Activated CD4-positive, CD25-positive, alpha-beta regulatory T cell treated with anti-CD3 and anti-CD28 coated beads, Interleukin-2, amount 50 U/mL, for 24 hours (primary cell): ENCODE measurements around the gene ZNF423.

ENCODE experiments used
- ATAC-seq, 2 donors: fragments of 150-1000 bp; cut with Tn5 transposase; one replicate each; pipeline ENCODE4 v1.10.0; 2021; ENCODE audit warnings: mild to moderate bottlenecking in 1 of 2, moderate library complexity in 1 of 2

The ZNF423 gene

GRCh38 chr16:49748322-49748721 is 107.6 kb downstream of the ZNF423 start:
- ATAC-seq = no peak

- ATAC-seq = no peak
Measured at GRCh38 chr16:49747654-49748053, 108.3 kb downstream of the ZNF423 start.

GRCh38 chr16:49746545-49746944 is 109.4 kb downstream of the ZNF423 start:
- no peak for ATAC-seq

GRCh38 chr16:49745311-49745747 is 110.6 kb downstream of the ZNF423 start:
- ATAC-seq = no peak

- no peak for ATAC-seq
Measured at GRCh38 chr16:49744244-49745220, 111.4 kb downstream of the ZNF423 start.

GRCh38 chr16:49743658-49744057 is 112.3 kb downstream of the ZNF423 start:
- no peak for ATAC-seq

GRCh38 chr16:49743203-49743464 is 112.8 kb downstream of the ZNF423 start:
- no peak for ATAC-seq

GRCh38 chr16:49742428-49743202 is 113.3 kb downstream of the ZNF423 start:
- ATAC-seq = no peak

GRCh38 chr16:49740256-49740655 is 115.7 kb downstream of the ZNF423 start:
- ATAC-seq = no peak

GRCh38 chr16:49739381-49739780 is 116.5 kb downstream of the ZNF423 start:
- ATAC-seq = no peak

- ATAC-seq = no peak
Measured at GRCh38 chr16:49738832-49739231, 117.1 kb downstream of the ZNF423 start.

- ATAC-seq = no peak
Measured at GRCh38 chr16:49738001-49738400, 117.9 kb downstream of the ZNF423 start.

GRCh38 chr16:49737541-49737940 is 118.4 kb downstream of the ZNF423 start:
- no peak for ATAC-seq

- ATAC-seq = no peak
Measured at GRCh38 chr16:49734331-49734730, 121.6 kb downstream of the ZNF423 start.

- ATAC-seq = no peak
Measured at GRCh38 chr16:49733313-49734009, 122.5 kb downstream of the ZNF423 start.

- ATAC-seq = no peak
Measured at GRCh38 chr16:49731911-49732310, 124.0 kb downstream of the ZNF423 start.

GRCh38 chr16:49730772-49731171 is 125.1 kb downstream of the ZNF423 start:
- ATAC-seq = no peak

GRCh38 chr16:49727611-49728010 is 128.3 kb downstream of the ZNF423 start:
- ATAC-seq = no peak

GRCh38 chr16:49726155-49726554 is 129.8 kb downstream of the ZNF423 start:
- ATAC-seq = no peak

- ATAC-seq = no peak
Measured at GRCh38 chr16:49725651-49726050, 130.3 kb downstream of the ZNF423 start.

GRCh38 chr16:49724774-49725173 is 131.1 kb downstream of the ZNF423 start:
- no peak for ATAC-seq

- no peak for ATAC-seq
Measured at GRCh38 chr16:49723310-49723709, 132.6 kb downstream of the ZNF423 start.

- ATAC-seq = no peak
Measured at GRCh38 chr16:49720225-49720624, 135.7 kb downstream of the ZNF423 start.
